Measurements from ENCODE around the gene SNTG2. TPM values are rescaled to one million over a fixed set of nuclear protein-coding genes. Genes with fewer than 3 reads are reported as not detected.

Gene SNTG2
- total RNA-seq, 4 donors from 2014 or later: 1.9 to 14.0 (median 6.7) TPM

GRCh38 chr2:1169291-1169949 is 218.8 kb downstream of the SNTG2 start:
- DNase-seq (ENCODE audit: low spot score): no peak
- ATAC-seq (ENCODE audit: low FRiP score): no peak
- no peak for TF ChIP-seq CTCF (IDR thresholded peaks at IDR 0.05)

GRCh38 chr2:1170241-1170640 is 219.6 kb downstream of the SNTG2 start:
- DNase-seq (ENCODE audit: low spot score) (no peak), ATAC-seq (ENCODE audit: low FRiP score) (no peak)

GRCh38 chr2:1170711-1171110 is 220.1 kb downstream of the SNTG2 start:
- no peak for TF ChIP-seq CTCF (IDR thresholded peaks at IDR 0.05)
- DNase-seq (ENCODE audit: low spot score) (no peak), ATAC-seq (ENCODE audit: low FRiP score) (no peak)

More at GRCh38 chr2:1170241-1170640, 219.6 kb downstream of the SNTG2 start:
- no peak for TF ChIP-seq CTCF (IDR thresholded peaks at IDR 0.05)

GRCh38 chr2:1173528-1173927 is 222.9 kb downstream of the SNTG2 start:
- TF ChIP-seq CTCF (IDR thresholded peaks at IDR 0.05): no peak
- DNase-seq (ENCODE audit: low spot score) (no peak), ATAC-seq (ENCODE audit: low FRiP score) (no peak)

GRCh38 chr2:1181893-1182292 is 231.2 kb downstream of the SNTG2 start:
- ATAC-seq (ENCODE audit: low FRiP score): no peak
- TF ChIP-seq CTCF (IDR thresholded peaks at IDR 0.05): no peak

GRCh38 chr2:1183300-1183699 is 232.7 kb downstream of the SNTG2 start:
- no peak for DNase-seq (ENCODE audit: low spot score)
- no peak for ATAC-seq (ENCODE audit: low FRiP score)
- no peak for TF ChIP-seq CTCF (IDR thresholded peaks at IDR 0.05)

More at GRCh38 chr2:1181893-1182292, 231.2 kb downstream of the SNTG2 start:
- DNase-seq (ENCODE audit: low spot score): no peak

- TF ChIP-seq CTCF (IDR thresholded peaks at IDR 0.05): no peak
- no peak for ATAC-seq (ENCODE audit: low FRiP score)
- DNase-seq (ENCODE audit: low spot score): no peak
These were observed 235.8 kb downstream of the SNTG2 start for GRCh38 chr2:1186421-1186820.

Data from omental fat pad (tissue), 4 donors.